ENCODE data around the gene GLI2. TPM values are rescaled to one million over a fixed set of nuclear protein-coding genes. Genes with fewer than 3 reads are reported as not detected.

The GLI2 gene
- total and polyA plus RNA-seq, 8 donors = 8.5 to 26.1 (median 18.4) TPM

GRCh38 chr2:120715353-120715752, 20.3 kb upstream of the GLI2 start:
- no peak for ATAC-seq
- TF ChIP-seq CTCF (IDR thresholded peaks at IDR 0.05) = no peak
- intact Hi-C loops (cut with DNase I) = no loop called here

GRCh38 chr2:120715941-120716340, 19.7 kb upstream of the GLI2 start:
- no peak for ATAC-seq
- Histone ChIP-seq H3K9me3 (no peaks in the 10 kb centered on the region), H3K36me3 (no peaks in the 10 kb centered on the region), H3K27me3 (peaks cover 0 to 20% of the 10 kb centered on the region in 2 donors), H3K4me1 (no peaks in the 10 kb centered on the region), H3K27ac (no peak overlapping the region), H3K4me3 (no peak overlapping the region)
- intact Hi-C loops (cut with DNase I) = no loop called here
- no peak for TF ChIP-seq CTCF (IDR thresholded peaks at IDR 0.05)
- no peak for DNase-seq

More at GRCh38 chr2:120715353-120715752, 20.3 kb upstream of the GLI2 start:
- H3K36me3 ChIP-seq = no peaks in the 10 kb centered on the region
- no peak for DNase-seq
- no peak overlapping the region for H3K27ac ChIP-seq
- H3K9me3 ChIP-seq = no peaks in the 10 kb centered on the region
- H3K27me3 ChIP-seq = peaks cover 0 to 25% of the 10 kb centered on the region in 2 donors
- no peak overlapping the region for H3K4me3 ChIP-seq
- no peaks in the 10 kb centered on the region for H3K4me1 ChIP-seq

GRCh38 chr2:120716641-120717585, 18.8 kb upstream of the GLI2 start:
- H3K27ac ChIP-seq = no peak overlapping the region
- H3K4me3 ChIP-seq = no peak overlapping the region
- ATAC-seq (no peak), DNase-seq (no peak)
- H3K36me3 ChIP-seq = no peaks in the 10 kb centered on the region
- no peaks in the 10 kb centered on the region for H3K4me1 ChIP-seq
- intact Hi-C loops (cut with DNase I) = no loop called here
- TF ChIP-seq CTCF (IDR thresholded peaks at IDR 0.05) = no peak
- no peaks in the 10 kb centered on the region for H3K9me3 ChIP-seq
- peaks cover 0 to 12% of the 10 kb centered on the region in 2 donors for H3K27me3 ChIP-seq

- no peak overlapping the region for H3K27ac ChIP-seq
- DNase-seq (no peak), ATAC-seq (no peak)
- no peaks in the 10 kb centered on the region for H3K9me3 ChIP-seq
- H3K4me1 ChIP-seq = no peaks in the 10 kb centered on the region
- H3K4me3 ChIP-seq = no peak overlapping the region
- H3K27me3 ChIP-seq = peaks cover 0 to 12% of the 10 kb centered on the region in 2 donors
- H3K36me3 ChIP-seq = no peaks in the 10 kb centered on the region
- intact Hi-C loops (cut with DNase I) = no loop called here
- no peak for TF ChIP-seq CTCF (IDR thresholded peaks at IDR 0.05)
These were observed 16.2 kb upstream of the GLI2 start for GRCh38 chr2:120719491-120719890.

GRCh38 chr2:120720231-120720630, 15.4 kb upstream of the GLI2 start:
- H3K4me3 ChIP-seq = no peak overlapping the region
- DNase-seq (no peak), ATAC-seq (no peak)
- H3K27me3 ChIP-seq = peaks cover 0 to 7% of the 10 kb centered on the region in 2 donors
- no peak for TF ChIP-seq CTCF (IDR thresholded peaks at IDR 0.05)
- intact Hi-C loops (cut with DNase I) = no loop called here
- H3K4me1 ChIP-seq = no peaks in the 10 kb centered on the region
- H3K27ac ChIP-seq = no peak overlapping the region
- H3K36me3 ChIP-seq = no peaks in the 10 kb centered on the region
- H3K9me3 ChIP-seq = no peaks in the 10 kb centered on the region

Measured in left lung (tissue), 10 donors.